HEK293 (cell line): ENCODE data around the gene GAP43.

ENCODE experiments used
- CTCF ChIA-PET: fragments of 350-600 bp; formaldehyde crosslinking; extraction: SDS; loops from one replicate; lab custom pipeline; 2021; ENCODE audit warnings: antibody characterized with exemption; lab: Yijun Ruan, JAX
- POLR2A ChIA-PET: fragments of 300-600 bp; formaldehyde crosslinking; extraction: SDS; loops from one replicate; lab custom pipeline; 2020; ENCODE audit warnings: antibody characterized with exemption, inconsistent platforms; lab: Yijun Ruan, JAX
- H3K27ac ChIP-seq: fragments of 200-500 bp; sonication (Bioruptor generic); 2 replicates; pipeline ENCODE4 v1.5.1; 2014; ENCODE audit warnings: low read depth, low read length, control low read depth, inconsistent platforms; ENCODE audit errors: extremely low read depth
- H3K36me3 ChIP-seq, 2 experiments: fragments of 200-500 bp in 1 of 2; sonication (Bioruptor generic) in 1 of 2; 1 replicate in 1 of 2; 2 replicates in 1 of 2; pipeline ENCODE4 v1.5.1; 2014 to 2017; ENCODE audit warnings: inconsistent platforms in 2 of 2, low read length in 2 of 2; ENCODE audit not compliant: control insufficient read depth in 2 of 2, insufficient read depth in 1 of 2
- H3K4me1 ChIP-seq: fragments of 200-500 bp; sonication (Bioruptor generic); 2 replicates; pipeline ENCODE4 v1.5.1; 2014; ENCODE audit warnings: mild to moderate bottlenecking, low read length, inconsistent platforms; ENCODE audit not compliant: control insufficient read depth, insufficient read depth
- H3K4me3 ChIP-seq: 2 replicates; pipeline ENCODE4 v1.5.1; 2011; ENCODE audit warnings: low read depth, mild to moderate bottlenecking, control low read depth, low read length, moderate library complexity
- H3K9me3 ChIP-seq: fragments of 200-500 bp; sonication (Bioruptor generic); 2 replicates; pipeline ENCODE4 v1.5.1; 2014; ENCODE audit warnings: low read depth, low read length, inconsistent platforms; ENCODE audit not compliant: control insufficient read depth, insufficient read depth
- KLF9 ChIP-seq: fragments of 450-650 bp; formaldehyde crosslinking; IDR thresholded peaks from 2 replicates; pipeline ENCODE4 v1.5.1; 2016; ENCODE audit warnings: missing biosample characterization, missing genetic modification characterization, low read depth
- OVOL3 ChIP-seq: fragments of 450-650 bp; formaldehyde crosslinking; IDR thresholded peaks from 2 replicates; pipeline ENCODE4 v1.5.1; 2016; ENCODE audit warnings: missing biosample characterization, missing genetic modification characterization
- SP7 ChIP-seq: fragments of 450-650 bp; formaldehyde crosslinking; IDR thresholded peaks from 2 replicates; pipeline ENCODE4 v1.5.1; 2016; ENCODE audit warnings: missing biosample characterization, missing genetic modification characterization
- ZBTB1 ChIP-seq: fragments of 450-650 bp; formaldehyde crosslinking; IDR thresholded peaks from 2 replicates; pipeline ENCODE4 v1.5.1; 2016; ENCODE audit warnings: missing biosample characterization, missing genetic modification characterization
- ZNF121 ChIP-seq: fragments of 450-650 bp; formaldehyde crosslinking; IDR thresholded peaks from 2 replicates; pipeline ENCODE4 v1.5.1; 2016; ENCODE audit warnings: missing biosample characterization, missing genetic modification characterization
- ZNF214 ChIP-seq: fragments of 450-650 bp; formaldehyde crosslinking; IDR thresholded peaks from 2 replicates; pipeline ENCODE4 v1.5.1; 2017; ENCODE audit warnings: missing biosample characterization, mild to moderate bottlenecking, missing genetic modification characterization, borderline replicate concordance
- ZNF221 ChIP-seq: fragments of 450-650 bp; formaldehyde crosslinking; IDR thresholded peaks from 2 replicates; pipeline ENCODE4 v1.5.1; 2017; ENCODE audit warnings: missing biosample characterization, missing genetic modification characterization, borderline replicate concordance
- ZNF302 ChIP-seq: fragments of 450-650 bp; formaldehyde crosslinking; IDR thresholded peaks from 2 replicates; pipeline ENCODE4 v1.5.1; 2016; ENCODE audit warnings: missing biosample characterization, missing genetic modification characterization, low read depth
- ZNF416 ChIP-seq: fragments of 450-650 bp; formaldehyde crosslinking; IDR thresholded peaks from 2 replicates; pipeline ENCODE4 v1.5.1; 2016; ENCODE audit warnings: missing biosample characterization, missing genetic modification characterization
- ZNF473 ChIP-seq: fragments of 450-650 bp; formaldehyde crosslinking; IDR thresholded peaks from 2 replicates; pipeline ENCODE4 v1.5.1; 2017; ENCODE audit warnings: missing biosample characterization, missing genetic modification characterization
- ZNF488 ChIP-seq: fragments of 450-650 bp; formaldehyde crosslinking; IDR thresholded peaks from 2 replicates; pipeline ENCODE4 v1.5.1; 2016; ENCODE audit warnings: missing biosample characterization, missing genetic modification characterization
- ZNF623 ChIP-seq: fragments of 450-650 bp; formaldehyde crosslinking; IDR thresholded peaks from 2 replicates; pipeline ENCODE4 v1.5.1; 2016; ENCODE audit warnings: missing biosample characterization, missing genetic modification characterization
- ZNF626 ChIP-seq: fragments of 450-650 bp; sonication (Bioruptor Pico); formaldehyde crosslinking; IDR thresholded peaks from 2 replicates; pipeline ENCODE4 v1.5.1; 2018; ENCODE audit warnings: missing biosample characterization, missing genetic modification characterization, inconsistent platforms
- ZNF660 ChIP-seq: fragments of 450-650 bp; IDR thresholded peaks from 2 replicates; pipeline ENCODE4 v1.5.1; 2018; ENCODE audit warnings: missing biosample characterization, mild to moderate bottlenecking, missing genetic modification characterization
- ZNF747 ChIP-seq: fragments of 450-650 bp; formaldehyde crosslinking; IDR thresholded peaks from 2 replicates; pipeline ENCODE4 v1.5.1; 2016; ENCODE audit warnings: missing biosample characterization, missing genetic modification characterization
- TF ChIP-seq, protein P1 (sequence below): fragments of 450-650 bp; formaldehyde crosslinking; IDR thresholded peaks from 2 replicates; pipeline ENCODE4 v1.5.1; 2016; ENCODE audit warnings: missing biosample characterization, missing genetic modification characterization, borderline replicate concordance
- TF ChIP-seq, protein P2 (sequence below): fragments of 450-650 bp; formaldehyde crosslinking; IDR thresholded peaks from 2 replicates; pipeline ENCODE4 v1.5.1; 2016; ENCODE audit warnings: missing biosample characterization, missing genetic modification characterization
- TF ChIP-seq, protein P3 (sequence below): fragments of 450-650 bp; formaldehyde crosslinking; IDR thresholded peaks from 2 replicates; pipeline ENCODE4 v1.5.1; 2017; ENCODE audit warnings: missing biosample characterization, missing genetic modification characterization
- TF ChIP-seq, protein P4 (sequence below): fragments of 450-650 bp; formaldehyde crosslinking; IDR thresholded peaks from 2 replicates; pipeline ENCODE4 v1.5.1; 2016; ENCODE audit warnings: missing biosample characterization, missing genetic modification characterization
- TF ChIP-seq, protein P5 (sequence below): fragments of 450-650 bp; formaldehyde crosslinking; IDR thresholded peaks from 2 replicates; pipeline ENCODE4 v1.5.1; 2016; ENCODE audit warnings: missing biosample characterization, missing genetic modification characterization
- TF ChIP-seq, protein P6 (sequence below): fragments of 450-650 bp; formaldehyde crosslinking; IDR thresholded peaks from 2 replicates; pipeline ENCODE4 v1.5.1; 2016; ENCODE audit warnings: missing biosample characterization, missing genetic modification characterization

The GAP43 gene

DNA sequence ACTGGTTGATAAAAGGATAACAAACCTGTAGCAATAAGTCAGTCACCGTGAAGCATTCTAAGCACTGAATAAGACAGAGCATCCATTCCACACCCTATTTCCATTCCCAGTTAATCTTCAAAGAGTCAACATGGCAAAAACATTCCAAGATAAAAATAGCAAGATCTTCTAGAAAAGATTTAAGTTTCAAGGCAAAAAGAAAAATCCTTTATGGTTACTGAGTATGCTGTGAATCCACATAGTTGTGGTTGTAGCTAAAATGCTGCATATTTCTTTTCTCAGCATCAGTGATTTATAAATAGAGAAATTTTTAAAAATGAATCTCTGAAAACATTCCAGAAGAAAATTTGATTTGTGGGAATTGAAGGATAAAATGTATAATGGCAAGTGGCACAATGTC is 21.1 kb downstream of the GAP43 start (continued):
- TF ChIP-seq ZNF488 (tag by site-specific recombination) (no peak), SP7 (tag by site-specific recombination) (no peak), ZNF121 (tag by site-specific recombination) (no peak), ZBTB1 (no peak), ZNF660 (tag by site-specific recombination) (no peak), ZNF221 (no peak), ZNF302 (no peak)
- TF ChIP-seq, protein P1, sequence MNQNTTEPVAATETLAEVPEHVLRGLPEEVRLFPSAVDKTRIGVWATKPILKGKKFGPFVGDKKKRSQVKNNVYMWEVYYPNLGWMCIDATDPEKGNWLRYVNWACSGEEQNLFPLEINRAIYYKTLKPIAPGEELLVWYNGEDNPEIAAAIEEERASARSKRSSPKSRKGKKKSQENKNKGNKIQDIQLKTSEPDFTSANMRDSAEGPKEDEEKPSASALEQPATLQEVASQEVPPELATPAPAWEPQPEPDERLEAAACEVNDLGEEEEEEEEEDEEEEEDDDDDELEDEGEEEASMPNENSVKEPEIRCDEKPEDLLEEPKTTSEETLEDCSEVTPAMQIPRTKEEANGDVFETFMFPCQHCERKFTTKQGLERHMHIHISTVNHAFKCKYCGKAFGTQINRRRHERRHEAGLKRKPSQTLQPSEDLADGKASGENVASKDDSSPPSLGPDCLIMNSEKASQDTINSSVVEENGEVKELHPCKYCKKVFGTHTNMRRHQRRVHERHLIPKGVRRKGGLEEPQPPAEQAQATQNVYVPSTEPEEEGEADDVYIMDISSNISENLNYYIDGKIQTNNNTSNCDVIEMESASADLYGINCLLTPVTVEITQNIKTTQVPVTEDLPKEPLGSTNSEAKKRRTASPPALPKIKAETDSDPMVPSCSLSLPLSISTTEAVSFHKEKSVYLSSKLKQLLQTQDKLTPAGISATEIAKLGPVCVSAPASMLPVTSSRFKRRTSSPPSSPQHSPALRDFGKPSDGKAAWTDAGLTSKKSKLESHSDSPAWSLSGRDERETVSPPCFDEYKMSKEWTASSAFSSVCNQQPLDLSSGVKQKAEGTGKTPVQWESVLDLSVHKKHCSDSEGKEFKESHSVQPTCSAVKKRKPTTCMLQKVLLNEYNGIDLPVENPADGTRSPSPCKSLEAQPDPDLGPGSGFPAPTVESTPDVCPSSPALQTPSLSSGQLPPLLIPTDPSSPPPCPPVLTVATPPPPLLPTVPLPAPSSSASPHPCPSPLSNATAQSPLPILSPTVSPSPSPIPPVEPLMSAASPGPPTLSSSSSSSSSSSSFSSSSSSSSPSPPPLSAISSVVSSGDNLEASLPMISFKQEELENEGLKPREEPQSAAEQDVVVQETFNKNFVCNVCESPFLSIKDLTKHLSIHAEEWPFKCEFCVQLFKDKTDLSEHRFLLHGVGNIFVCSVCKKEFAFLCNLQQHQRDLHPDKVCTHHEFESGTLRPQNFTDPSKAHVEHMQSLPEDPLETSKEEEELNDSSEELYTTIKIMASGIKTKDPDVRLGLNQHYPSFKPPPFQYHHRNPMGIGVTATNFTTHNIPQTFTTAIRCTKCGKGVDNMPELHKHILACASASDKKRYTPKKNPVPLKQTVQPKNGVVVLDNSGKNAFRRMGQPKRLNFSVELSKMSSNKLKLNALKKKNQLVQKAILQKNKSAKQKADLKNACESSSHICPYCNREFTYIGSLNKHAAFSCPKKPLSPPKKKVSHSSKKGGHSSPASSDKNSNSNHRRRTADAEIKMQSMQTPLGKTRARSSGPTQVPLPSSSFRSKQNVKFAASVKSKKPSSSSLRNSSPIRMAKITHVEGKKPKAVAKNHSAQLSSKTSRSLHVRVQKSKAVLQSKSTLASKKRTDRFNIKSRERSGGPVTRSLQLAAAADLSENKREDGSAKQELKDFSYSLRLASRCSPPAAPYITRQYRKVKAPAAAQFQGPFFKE (tag by site-specific recombination), result no peak
- TF ChIP-seq, protein P2, sequence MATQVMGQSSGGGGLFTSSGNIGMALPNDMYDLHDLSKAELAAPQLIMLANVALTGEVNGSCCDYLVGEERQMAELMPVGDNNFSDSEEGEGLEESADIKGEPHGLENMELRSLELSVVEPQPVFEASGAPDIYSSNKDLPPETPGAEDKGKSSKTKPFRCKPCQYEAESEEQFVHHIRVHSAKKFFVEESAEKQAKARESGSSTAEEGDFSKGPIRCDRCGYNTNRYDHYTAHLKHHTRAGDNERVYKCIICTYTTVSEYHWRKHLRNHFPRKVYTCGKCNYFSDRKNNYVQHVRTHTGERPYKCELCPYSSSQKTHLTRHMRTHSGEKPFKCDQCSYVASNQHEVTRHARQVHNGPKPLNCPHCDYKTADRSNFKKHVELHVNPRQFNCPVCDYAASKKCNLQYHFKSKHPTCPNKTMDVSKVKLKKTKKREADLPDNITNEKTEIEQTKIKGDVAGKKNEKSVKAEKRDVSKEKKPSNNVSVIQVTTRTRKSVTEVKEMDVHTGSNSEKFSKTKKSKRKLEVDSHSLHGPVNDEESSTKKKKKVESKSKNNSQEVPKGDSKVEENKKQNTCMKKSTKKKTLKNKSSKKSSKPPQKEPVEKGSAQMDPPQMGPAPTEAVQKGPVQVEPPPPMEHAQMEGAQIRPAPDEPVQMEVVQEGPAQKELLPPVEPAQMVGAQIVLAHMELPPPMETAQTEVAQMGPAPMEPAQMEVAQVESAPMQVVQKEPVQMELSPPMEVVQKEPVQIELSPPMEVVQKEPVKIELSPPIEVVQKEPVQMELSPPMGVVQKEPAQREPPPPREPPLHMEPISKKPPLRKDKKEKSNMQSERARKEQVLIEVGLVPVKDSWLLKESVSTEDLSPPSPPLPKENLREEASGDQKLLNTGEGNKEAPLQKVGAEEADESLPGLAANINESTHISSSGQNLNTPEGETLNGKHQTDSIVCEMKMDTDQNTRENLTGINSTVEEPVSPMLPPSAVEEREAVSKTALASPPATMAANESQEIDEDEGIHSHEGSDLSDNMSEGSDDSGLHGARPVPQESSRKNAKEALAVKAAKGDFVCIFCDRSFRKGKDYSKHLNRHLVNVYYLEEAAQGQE (tag by site-specific recombination), result no peak
- TF ChIP-seq, protein P3, sequence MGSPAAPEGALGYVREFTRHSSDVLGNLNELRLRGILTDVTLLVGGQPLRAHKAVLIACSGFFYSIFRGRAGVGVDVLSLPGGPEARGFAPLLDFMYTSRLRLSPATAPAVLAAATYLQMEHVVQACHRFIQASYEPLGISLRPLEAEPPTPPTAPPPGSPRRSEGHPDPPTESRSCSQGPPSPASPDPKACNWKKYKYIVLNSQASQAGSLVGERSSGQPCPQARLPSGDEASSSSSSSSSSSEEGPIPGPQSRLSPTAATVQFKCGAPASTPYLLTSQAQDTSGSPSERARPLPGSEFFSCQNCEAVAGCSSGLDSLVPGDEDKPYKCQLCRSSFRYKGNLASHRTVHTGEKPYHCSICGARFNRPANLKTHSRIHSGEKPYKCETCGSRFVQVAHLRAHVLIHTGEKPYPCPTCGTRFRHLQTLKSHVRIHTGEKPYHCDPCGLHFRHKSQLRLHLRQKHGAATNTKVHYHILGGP (tag by site-specific recombination), result no peak
- TF ChIP-seq, protein P4, sequence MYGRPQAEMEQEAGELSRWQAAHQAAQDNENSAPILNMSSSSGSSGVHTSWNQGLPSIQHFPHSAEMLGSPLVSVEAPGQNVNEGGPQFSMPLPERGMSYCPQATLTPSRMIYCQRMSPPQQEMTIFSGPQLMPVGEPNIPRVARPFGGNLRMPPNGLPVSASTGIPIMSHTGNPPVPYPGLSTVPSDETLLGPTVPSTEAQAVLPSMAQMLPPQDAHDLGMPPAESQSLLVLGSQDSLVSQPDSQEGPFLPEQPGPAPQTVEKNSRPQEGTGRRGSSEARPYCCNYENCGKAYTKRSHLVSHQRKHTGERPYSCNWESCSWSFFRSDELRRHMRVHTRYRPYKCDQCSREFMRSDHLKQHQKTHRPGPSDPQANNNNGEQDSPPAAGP (tag by site-specific recombination), result no peak
- TF ChIP-seq, all 188 proteins: peak for 0

- POLR2A ChIA-PET, result no interaction called here
- H3K4me3 ChIP-seq, result no peak overlapping the region
- CTCF ChIA-PET, result no interaction called here
- H3K36me3 ChIP-seq, result no peaks in the 10 kb centered on the region
- H3K27ac ChIP-seq, result no peak overlapping the region
- no peaks in the 10 kb centered on the region for H3K9me3 ChIP-seq
- TF ChIP-seq ZNF623, result no peak
- TF ChIP-seq KLF9 (tag by site-specific recombination), result no peak
- TF ChIP-seq ZNF121 (tag by site-specific recombination), result no peak
- TF ChIP-seq, protein P5, sequence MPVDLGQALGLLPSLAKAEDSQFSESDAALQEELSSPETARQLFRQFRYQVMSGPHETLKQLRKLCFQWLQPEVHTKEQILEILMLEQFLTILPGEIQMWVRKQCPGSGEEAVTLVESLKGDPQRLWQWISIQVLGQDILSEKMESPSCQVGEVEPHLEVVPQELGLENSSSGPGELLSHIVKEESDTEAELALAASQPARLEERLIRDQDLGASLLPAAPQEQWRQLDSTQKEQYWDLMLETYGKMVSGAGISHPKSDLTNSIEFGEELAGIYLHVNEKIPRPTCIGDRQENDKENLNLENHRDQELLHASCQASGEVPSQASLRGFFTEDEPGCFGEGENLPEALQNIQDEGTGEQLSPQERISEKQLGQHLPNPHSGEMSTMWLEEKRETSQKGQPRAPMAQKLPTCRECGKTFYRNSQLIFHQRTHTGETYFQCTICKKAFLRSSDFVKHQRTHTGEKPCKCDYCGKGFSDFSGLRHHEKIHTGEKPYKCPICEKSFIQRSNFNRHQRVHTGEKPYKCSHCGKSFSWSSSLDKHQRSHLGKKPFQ (tag by site-specific recombination), result no peak
- TF ChIP-seq OVOL3 (tag by site-specific recombination), result no peak
- TF ChIP-seq ZNF214 (tag by site-specific recombination), result no peak
- TF ChIP-seq, protein P6, sequence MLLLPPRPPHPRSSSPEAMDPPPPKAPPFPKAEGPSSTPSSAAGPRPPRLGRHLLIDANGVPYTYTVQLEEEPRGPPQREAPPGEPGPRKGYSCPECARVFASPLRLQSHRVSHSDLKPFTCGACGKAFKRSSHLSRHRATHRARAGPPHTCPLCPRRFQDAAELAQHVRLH (tag by site-specific recombination), result no peak
- TF ChIP-seq ZNF416, result no peak
- TF ChIP-seq ZNF747 (tag by site-specific recombination), result no peak
- no peak for TF ChIP-seq ZNF473 (tag by site-specific recombination)
- TF ChIP-seq ZNF626 (tag by site-specific recombination), result no peak
- TF ChIP-seq, all 188 proteins: peak for 0
- H3K4me1 ChIP-seq, result no peaks in the 10 kb centered on the region
Measured at GRCh38 chr3:115646027-115646690, 22.8 kb downstream of the GAP43 start.
